NCI-H226 (cell line): Measurements from ENCODE around the gene JARID2.
"Not testable (repeated sequence)": the region's sequence is repeated elsewhere in the genome, so short reads cannot be mapped to it uniquely, and the experiment has no call there.

ENCODE experiments used
- DNase-seq: peaks from one replicate; pipeline ENCODE4 v3.0.0-alpha.2; 2015

JARID2 gene

DNA sequence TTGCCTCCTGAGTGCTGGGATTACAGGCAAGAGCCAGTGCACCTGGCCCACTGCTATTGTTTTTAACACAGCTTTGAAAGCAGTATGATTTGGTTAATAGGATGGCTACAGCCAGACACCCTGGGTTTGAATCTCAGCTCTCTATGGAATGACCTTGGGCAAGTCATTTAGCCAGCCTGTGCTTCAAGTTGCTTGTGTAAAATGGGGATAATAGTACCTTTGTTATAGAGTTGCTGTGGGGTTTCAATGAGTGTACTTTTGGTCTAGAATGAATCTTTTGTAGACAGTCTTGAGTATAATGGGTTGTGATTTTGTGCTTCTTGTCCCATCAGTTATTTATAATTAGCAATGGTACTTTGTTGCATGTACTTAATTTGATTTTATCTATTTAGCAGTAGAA is 70.9 kb downstream of the JARID2 start:
- DNase-seq = no peak

DNA sequence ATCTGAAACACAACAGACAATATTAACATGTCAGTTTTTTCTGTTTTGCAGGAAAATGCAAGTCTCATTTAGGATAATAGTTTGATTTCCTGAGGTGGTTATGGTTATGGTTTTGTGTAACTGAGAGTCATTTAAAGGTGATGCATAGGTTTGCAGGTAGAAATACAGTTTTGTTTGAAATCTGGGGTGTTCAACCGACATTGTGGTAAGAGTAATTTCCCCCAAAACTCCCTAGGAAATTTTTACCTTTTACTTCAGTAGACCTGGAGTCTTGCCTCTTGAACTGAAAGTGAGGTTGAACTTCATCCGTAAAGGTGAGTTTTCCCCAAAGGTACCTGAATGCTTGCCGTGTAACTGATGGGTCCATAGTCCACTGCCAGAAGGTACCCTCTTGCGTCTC is 71.4 kb downstream of the JARID2 start:
- DNase-seq = no peak

DNA sequence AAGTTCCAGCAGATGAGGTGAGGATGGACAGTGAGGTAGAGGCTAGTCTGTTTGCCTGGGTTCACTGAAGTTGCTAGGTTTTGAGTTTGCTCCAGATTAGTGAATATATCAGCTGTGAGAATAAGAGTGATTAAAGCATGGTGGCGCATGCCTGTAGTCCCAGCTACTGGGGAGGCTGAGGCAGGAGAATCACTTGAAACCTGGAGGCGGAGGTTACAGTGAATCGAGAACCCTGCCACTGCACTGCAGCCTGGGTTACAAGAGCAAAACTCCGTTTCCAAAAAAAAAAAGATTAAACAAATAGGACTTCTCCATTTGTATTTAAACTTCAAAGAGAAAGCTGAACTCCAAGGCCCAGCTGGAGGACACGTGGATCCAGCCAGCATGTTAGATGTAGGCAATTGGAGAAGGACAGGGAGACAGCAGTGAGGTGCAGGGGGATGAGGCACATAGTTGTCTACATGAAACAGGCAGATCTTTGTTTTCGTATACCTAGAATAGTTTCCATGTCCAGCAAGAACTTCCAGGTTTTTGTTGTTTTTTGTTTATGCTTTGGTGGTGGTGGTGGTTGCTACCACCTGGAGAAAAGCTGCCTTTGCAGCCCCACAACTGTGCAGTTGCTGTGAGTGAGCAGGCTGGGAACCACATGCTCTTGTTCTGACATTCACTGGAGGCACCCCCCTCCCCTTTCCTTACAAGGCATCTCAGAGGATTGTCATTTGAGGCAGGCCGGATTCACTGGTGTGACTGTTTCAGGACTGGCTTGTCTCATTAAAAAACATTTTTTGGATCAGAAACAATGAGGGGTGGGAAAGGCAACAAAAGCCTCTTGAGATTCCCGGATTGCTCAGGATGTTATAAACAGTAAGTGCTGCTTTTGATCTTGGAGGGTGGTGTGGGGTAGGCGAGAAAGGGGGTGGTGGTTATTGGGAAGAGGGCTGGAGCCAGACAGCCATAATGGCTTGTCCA is 72.3 kb downstream of the JARID2 start:
- DNase-seq = no peak

DNA sequence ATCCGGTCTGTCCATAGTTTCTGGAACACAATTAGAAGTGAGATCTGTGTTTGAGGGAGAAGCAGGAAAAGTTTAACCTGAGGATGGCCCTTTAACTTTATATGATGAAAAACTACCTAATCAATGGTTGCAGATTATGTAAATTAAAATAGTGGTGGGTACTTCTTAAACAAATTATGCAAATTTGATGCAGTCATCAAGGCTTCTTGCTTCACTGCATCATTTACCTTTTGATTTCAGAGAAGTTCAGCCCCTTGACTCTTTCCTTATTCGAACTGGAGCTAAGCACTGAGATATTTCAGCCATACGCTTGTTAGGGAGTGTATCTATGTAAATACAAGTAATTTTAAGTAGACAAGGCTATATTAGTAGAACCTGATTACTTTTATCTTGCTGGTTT is 73.8 kb downstream of the JARID2 start:
- no peak for DNase-seq

DNA sequence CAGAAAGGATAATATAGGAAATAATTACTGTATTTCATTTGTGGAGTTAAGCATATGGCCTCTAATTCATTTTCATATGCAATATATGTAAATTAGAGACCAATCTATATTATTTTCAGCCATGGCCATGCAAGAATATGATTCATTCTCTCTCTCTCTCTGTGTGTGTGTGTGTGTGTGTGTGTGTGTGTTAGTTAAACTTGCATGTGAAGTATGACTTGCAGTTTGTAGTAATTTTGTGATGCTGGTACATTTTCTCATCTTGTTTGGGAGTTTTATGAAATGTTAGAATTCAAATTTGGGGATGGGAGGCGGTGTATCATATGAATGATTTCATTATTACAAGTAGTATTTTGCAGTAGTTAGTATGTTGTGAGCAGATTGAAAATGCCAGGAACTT is 74.8 kb downstream of the JARID2 start:
- no peak for DNase-seq

DNA sequence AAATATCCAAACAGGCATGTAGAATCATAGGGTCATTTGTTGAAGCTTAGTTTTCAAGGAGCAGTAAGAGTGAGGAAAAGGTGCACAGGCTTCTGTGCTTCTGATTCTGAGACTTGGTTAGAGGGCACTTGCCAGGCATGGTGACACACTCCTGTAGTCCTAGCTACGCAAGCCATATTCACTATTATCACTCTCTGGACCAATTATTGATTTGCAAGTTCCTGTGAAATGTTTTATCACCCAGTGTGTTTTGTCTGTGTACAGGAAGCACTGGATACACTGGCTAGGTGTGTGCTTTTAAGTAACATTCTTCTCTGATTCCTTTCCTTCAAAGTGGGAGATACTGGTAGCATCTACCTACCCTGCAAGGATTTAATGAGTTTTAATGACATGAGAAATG is 76.3 kb downstream of the JARID2 start:
- no peak for DNase-seq

DNA sequence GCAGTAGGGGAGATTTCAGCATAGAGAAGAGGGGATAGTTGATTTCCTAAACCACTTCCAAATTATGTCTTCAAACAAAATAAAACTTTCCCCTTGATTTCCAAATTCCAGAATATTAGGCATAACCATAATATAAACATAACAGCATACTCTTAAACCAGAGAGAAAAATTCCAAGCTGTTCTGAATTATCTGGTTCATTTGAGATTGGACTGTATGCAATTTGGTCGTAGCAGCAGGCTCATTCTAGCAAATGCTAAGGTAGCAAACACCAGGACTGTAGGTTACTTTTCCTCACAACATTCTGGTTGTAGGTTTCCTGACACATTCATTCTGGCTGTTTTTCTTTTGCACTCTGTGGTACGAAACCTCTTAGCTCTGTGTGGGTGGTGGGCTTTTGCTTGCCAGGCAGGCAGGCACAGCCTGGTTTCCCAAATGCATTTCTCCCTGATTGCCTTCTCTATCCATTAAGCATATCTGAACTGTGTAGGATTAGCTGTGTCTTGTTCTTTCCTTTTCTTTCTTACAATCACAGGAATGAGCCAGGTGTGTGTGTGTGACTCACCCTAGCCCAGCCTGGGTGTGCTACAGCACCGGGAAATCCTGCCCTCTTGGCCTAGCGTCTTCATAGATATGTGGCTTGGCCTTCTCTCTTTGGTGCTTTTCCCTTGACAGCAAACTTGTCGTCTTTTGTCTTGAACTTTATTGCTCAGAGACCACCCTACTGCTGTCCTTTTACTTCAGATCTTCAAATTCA is 77.1 kb downstream of the JARID2 start:
- no peak for DNase-seq

DNA sequence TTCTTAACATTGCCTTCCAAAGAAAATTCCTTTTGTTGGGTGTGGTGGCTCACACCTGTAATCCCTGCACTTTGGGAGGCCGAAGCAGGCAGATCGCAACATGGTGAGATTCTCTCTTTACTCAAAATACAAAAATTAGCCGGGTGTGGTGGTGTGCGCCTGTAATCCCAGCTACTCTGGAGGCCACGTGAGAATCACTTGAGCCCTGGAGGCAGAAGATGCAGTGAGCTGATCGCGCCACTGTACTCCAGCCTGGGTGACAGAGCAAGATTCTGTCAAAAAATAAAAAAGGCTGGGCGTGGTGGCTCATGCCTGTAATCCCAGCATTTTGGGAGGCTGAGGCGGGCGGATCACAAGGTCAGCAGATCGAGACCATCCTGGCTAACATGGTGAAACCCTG is 77.7 kb downstream of the JARID2 start:
- not testable (repeated sequence) for DNase-seq

DNA sequence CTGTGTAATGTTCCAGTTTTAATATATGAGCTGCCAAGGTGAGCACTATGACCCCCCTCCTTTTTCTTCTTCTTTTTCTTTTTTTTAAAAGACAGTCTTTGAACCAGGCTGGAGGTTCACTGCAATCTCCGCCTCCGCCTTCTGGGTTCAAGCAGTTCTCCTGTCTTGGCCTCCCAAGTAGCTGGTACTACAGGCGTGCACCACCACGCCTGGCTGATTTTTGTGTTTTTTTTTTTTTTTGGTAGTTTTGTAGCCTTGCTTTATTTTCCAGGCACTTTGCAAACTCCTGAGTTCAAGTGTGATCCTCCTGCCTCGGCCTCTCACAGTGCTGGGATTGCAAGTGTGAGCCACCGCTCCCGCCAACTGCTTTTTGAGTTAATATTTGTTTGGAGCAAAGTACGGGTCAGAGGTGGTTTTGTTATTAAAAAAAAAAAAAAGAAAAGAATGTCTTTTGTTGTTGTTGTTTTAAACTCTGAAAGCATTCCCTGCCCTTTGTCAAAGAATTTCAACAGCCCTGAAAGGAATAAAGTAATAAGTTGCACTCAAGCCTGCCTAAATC is 78.6 kb downstream of the JARID2 start:
- no peak for DNase-seq

DNA sequence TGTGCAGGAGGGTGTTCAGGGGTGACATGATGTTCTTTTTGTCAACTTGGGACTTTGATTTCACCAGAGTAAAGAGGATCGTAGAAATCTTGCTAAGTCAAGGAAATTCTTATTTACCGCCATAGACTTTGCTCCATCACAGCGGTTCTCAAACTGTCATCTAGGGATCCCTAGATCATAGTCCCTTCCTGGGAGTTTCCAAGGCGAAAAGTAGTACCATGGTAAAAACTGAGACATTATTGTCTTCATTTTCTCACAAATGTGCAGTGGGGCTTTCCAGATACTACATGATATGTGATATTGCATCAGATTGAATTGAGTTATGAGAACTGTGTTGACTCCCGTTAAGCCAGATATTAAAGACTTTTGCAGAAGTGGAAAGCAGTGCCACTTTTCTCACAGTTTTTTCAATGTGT is 79.7 kb downstream of the JARID2 start:
- DNase-seq = no peak

DNA sequence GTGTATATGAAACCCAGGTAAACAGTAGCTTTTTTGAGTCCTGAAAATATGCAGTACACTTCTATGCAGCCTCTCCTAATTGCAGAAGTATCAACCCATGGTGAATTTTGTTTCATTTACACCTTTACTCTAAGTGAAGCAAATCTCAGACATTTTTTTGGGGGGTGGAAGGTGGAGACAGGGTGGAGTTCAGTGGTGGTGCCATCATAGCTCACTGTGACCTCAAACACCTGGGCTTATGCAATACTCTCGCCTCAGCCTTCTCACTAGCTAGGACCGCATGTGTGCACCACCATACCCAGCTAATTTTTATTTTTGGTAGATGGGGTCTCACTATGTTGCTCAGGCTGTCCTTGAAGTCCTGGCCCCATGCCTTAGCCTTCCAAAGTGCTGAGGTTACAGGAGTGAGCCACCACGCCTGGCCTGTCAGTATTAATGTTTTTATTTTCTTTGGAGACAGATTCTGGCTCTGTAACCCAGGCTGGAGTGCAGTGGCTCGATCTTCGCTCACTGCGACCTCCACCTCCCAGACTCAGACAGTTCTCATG is 80.3 kb downstream of the JARID2 start:
- DNase-seq = no peak

DNA sequence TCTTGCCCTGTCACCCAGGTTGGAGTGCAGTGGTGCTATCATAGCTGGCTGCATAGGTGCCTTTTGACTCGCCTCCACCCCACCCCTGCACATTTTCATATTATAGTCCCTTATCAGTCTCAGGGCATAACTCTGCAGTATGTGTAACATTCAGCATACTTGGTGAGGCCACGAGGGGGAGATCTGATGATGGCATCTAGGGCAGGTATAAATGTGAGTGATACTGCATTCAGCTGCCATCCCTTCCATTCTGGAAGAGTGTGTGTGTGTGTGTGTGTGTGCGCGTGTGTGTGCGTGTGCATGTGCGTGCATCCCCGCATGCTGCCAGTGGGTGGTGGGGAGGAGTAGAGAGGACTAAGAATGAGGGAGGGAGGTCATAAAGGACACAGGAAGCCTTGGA is 81.4 kb downstream of the JARID2 start:
- peak; percentile 66 for DNase-seq

DNA sequence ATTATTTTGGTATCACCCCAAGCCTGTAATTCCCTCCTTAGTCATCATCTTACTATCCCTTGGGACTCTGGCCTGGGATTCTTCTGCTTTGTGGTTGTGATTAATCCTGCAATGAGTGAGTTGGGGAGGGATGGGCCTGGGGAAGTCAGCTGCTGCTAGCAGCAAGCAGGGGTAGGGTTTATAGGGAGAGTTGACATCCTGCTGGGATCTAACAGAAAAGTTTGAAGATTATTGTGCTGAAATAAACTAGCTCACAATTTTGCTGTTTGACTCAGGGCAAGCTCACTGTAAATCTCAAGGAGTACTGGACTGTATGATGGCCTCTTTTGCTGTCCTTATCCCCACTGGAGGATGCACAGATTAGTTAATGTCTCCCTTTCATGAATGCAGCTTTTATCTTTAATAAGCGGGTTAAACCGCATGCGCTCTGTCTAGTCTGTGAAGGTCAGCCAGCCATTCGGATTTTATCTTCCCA is 83.4 kb downstream of the JARID2 start:
- DNase-seq = peak; percentile 68

DNA sequence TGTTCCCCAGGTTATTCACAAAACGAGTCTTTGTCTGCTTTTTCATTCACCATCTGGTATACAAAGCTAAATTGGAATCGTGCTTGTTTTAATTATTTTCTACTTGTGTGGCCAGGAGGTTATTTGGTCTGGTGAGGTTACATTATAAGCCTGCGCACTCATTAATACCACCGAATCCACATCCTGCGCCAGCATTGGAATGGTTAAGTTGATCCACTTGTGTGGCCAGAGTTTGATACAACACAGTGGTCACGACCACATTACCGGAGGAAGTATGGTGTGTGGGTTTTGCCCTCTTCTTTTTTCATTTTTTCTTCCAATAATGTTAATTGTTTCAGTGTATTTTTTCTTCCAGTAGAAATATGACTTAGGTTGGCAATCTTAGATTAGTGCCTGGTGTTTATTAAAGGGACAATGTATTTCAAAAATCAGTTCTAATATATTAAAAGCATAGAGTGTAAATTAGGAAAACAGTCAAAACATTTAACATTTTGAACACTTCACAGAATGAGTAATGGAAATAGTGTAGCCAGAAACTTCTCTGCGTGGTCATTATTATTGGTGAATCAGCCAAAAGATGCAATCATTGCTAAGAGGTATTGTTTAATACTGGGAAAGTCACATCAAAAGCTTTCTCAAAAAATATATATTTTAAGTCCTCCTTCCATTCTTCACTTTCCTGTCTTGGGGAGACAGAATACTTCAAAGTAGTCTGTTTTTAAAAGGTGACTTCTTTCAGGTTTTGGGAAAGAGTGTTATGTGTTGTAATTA is 84.5 kb downstream of the JARID2 start:
- DNase-seq = no peak

DNA sequence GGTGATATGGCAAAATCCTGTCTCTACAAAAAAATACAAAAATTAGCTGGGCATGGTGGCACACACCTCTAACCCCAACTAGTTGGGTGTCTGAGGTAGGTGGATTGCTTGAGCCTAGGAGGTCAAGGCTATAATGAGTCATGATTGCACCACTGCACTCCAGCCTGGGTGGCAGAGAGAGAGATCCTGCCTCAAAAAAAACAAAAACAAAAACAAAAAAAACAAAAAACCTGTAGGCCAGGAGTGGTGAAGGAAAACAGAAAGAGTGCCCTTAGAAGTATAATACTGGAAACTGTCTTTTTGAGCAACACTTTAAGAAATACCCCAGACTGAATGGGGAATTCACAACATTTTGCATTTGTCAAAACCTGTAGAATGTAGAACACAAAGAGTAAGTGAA is 85.3 kb downstream of the JARID2 start:
- no peak for DNase-seq

DNA sequence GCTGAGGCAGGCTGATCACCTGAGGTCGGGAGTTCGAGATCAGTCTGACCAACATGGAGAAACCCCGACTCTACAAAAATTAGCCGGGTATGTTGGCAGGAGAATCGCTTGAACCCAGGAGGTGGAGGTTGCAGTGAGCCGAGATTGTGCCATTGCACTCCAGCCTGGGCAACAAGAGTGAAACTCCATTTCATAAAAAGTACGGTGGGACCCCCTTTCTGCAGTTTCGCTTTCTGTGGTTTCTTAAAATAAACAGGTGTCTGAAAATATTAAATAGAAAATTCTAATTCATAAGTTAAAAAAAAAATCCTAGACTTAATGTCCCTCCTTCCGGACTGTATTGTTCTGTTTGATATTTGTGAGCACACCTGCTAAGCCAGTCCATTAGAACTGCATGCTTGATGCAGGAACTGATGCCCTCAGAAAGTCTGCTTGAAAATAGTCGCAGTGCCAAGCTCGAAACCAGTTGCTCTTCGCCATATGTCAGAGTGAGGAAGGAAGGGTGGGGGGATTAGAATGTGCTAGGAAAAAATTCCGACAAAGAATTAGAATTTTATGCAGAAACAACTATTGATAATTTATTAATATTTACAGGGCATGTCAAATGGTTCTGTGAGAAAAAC is 85.9 kb downstream of the JARID2 start:
- no peak for DNase-seq

DNA sequence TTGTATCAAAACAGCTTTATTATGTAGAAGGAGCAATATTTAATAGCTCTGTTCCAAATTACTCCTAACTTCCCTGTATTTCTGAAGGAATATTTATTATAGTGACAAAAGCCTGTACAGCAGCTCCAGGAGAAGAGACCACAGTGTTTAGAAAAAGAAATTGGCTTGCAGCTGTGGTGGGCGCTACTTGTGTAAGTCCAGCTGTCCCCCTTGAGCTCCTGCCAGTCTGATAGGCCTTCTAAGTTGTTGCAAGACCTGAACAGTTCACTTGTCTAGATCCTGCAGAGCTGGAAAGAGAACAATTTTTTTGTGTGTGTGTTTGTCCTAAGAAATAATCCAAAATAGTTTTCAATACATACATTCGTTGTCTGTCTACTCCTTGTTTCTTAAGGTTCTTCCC is 86.6 kb downstream of the JARID2 start:
- no peak for DNase-seq

DNA sequence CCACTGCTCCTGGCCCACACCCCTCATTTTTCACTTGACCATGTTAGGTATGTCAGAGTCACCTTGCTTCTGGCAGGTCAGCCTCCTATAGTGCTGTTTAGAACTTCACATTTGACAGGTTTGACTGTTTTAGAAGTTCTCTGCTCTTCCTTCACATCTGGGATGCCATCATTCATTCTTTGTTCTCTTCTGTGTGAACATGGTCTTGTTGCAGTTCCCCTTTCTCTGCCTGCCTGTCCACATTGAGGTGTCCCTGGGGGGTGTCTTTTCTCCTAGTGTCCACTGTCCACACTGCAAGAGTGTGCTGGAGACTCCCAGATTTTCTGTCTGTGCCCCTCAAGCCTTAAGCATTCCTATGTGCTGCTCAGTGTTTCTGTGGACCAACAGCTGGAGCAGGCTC is 89.5 kb downstream of the JARID2 start:
- DNase-seq = no peak

DNA sequence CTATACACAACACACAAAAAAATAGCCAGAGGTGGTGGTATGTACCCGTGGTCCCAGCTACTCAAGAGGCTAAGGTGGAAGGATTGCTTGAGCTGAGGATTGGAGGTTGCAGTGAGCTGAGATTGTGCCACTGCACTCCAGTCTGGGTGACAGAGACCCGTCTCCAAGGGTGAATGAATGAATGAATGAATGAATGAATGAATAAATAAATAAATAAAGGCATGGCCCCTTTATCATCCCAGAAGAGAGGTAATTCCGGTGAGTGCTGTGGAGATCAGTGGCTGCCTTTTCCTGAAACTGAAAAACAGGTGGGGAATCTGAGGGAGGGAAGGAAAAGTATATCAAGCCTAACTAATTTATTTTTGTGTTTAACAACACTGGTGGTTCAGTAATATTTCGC is 90.0 kb downstream of the JARID2 start:
- DNase-seq = no peak

DNA sequence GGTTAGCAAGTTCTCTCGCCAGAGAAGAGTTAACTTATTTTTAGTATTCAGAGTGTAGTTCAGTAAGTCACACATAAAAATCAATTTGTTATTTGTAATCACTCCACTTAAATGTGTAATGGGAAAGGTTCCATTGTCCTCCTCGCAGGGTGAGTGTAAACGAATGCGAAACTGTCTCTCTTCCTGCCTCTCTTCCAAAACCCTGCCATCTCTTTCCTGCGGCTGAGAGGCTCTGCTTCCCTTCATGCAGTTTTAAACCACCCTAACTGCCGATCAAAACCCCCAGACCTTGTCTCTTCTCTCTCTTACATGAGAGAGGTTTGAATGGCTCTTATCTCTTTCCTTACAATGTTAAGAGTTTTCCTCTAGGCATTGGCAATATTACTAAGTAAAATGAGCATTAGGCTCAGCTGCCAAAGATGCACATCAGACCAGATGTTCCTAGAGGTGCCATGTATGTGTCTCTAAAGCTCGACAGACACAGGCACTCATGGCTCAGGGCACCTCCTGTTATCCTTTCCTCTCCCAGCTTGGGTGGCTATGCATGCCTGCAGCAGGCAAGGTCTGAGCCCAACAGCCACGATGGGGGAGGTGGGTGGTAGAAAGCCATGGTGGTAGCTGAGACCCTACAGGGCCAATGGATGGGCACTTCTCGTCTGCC is 91.2 kb downstream of the JARID2 start:
- no peak for DNase-seq

DNA sequence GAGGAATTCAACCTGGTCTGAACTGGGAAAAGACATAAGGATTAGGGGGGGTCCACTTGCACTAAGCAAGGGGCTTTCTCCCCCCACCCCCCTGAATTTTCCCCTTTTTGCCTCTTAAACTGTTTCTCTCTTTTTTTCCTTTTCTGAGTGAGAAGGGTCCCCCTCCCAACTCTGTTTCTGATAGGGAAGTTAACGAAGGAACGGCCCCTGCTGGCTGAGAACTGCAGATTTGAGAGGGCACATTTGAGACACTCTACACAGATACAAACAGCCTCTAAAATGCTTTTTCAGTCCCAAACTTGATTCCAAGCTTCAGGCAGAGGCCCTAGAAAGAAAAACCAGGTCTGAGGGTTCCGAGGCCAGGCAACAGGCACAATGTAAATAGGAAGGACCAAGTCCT is 91.7 kb downstream of the JARID2 start:
- DNase-seq = no peak

DNA sequence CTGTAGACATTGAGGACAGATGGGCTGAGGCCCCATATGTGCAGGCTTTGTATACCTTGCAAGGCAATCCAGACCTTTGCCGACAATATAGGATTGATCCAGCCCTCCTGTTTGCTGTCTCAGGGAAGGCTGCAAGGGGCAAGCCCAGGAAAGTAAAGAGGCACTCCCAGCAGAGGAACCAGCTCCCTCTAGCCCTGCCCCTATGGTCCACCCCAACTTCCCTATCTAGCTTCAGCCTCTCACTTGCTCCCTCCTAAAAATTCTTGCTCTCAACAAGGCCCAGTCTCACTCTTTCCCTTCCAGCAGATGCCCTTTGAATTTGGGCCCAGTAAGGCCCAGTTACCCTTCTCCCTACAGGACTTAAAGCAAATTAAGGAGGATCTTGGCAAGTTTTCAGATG is 92.6 kb downstream of the JARID2 start:
- DNase-seq = no peak
